ENCODE data around the gene PCDHGC4.
A peak's percentile ranks its signal among the peaks of the same experiment; 100 is the strongest.

PCDHGC4 gene

DNA sequence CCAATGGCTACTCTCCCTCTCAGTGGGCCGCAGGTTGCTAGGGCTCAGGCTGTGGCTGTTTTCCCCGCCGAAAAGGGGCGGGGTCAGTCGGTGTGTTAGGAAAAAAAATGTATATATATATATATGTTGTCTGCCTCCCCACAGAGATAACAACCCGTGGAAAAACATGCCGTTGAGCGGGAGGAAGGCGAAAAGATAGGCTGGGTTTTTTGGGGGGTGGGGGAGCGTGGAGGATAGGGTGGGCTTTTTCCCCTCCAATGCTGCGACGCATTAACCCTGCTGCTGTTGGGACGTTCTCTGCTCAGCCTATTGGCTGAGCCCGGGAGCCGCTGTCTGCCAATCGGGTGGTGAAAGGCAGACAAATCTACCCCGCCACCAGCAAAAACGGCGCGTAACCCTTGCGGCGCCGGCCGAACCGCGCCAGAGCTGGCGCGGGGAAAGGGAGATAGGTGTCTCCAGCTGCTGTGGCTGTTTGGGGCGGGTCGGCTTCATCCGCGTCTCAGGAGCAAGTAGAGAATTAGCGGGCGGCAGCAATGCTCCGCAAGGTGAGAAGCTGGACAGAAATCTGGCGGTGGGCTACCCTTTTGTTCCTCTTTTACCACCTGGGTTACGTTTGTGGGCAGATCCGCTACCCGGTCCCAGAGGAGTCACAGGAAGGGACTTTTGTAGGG, at the start of gene PCDHGC4:
Gene PCDHGC4, plus strand, starts transcription at position 390 of the 671 bp plus-strand sequence. Its CDS starts 144 bp downstream, at position 534.
- DNase-seq (ENCODE audit: low read depth, low spot score) = no peak

DNA sequence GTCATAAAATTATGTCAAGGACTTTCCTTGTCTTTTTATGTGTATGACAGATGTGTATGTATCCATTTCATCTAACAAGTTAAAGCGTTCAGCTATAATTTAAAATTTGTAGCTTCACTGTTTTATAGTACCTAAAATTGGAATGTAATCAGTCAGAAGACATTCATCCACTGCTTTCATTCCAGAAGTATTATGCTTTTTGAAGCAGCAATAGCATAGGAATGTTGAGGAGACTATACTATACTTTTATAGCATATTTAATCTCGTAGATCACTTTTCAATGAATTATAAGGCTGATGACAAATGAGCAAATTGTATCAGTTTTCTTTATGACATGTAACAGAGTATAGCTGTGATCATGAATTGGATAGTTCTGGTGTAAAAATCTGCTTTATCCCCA, 47.6 kb upstream of the PCDHGC4 start:
- DNase-seq (ENCODE audit: low read depth, low spot score) = no peak

DNA sequence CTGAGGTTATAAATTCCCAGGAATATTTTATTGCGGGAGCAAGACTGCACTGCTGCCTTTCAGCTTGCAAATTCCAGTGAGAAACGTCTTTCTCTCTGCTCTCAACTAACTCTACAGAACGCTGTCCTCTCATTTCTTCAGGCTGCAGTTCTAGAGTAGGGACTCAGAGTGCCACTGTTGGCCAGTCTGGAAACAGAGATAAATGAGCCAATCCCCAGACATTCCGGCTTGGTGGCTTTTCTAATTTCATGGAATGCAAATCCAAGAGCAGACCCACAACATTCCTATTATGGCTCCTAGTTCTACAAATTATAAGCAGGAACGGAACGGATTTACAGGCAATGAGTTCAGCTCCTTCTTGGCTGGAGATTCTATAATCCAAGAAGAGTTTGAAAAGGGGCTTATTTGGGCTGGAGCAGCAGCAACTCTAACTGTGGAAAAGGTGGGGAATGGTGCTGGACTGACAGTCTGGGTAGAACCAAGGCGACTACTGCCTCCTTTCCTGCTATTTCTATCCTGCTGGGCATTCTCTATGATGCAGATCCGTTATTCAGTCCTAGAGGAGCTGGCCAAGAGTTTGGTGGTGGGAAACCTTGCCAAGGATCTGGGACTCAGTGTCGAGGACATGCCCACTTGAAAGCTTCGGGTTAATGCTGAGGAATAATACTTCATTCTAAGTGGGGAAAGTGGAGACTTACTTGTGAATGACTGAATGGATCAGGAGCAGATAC, 45.3 kb upstream of the PCDHGC4 start:
- DNase-seq (ENCODE audit: low read depth, low spot score) = no peak

DNA sequence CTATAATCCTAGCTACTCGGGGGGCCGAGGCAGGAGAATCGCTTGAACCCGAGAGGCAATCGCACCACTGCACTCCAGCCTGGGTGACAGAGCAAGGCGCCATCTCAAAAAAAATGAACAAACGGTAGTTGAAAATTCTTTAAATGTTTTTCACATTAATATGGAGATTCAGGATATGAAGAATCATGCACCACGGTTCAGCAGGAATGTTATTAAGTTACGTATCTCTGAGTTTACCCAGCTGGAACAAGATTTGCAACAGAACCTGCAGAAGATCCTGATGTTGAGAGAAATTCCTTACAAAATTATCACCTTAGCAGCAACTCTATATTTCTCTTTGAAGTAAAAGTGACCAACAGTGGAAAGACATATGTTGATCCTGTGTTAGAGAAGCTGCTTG, 44.5 kb upstream of the PCDHGC4 start:
- DNase-seq (ENCODE audit: low read depth, low spot score) = no peak

DNA sequence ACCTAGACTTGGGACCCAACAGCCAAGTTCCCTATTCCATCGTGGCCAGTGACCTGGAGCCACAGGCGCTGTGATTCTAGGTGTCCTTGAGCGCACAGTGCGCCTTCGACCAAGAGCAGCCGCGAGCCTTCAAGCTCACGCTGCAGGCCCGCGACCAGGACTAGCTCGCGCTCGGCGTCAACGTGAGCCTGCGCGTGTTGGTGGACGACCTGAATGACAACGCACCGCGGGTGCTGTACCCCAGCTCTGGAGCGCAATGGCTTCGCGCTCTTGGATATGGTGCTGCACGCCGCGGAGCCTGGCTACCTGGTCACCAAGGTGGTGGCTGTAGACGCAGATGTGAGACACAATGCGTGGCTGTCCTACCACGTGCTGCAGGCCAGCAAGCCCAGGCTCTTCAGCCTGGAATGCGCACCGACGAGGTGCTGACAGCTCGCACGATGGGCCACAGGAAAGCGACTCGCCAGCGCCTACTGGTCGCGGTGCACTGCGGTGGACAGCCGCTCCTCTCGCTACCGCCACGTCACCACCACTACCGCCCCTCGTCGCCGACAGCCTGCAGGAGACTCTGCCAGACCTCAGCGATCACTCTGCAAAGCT, 43.2 kb upstream of the PCDHGC4 start:
- DNase-seq (ENCODE audit: low read depth, low spot score) = no peak

DNA sequence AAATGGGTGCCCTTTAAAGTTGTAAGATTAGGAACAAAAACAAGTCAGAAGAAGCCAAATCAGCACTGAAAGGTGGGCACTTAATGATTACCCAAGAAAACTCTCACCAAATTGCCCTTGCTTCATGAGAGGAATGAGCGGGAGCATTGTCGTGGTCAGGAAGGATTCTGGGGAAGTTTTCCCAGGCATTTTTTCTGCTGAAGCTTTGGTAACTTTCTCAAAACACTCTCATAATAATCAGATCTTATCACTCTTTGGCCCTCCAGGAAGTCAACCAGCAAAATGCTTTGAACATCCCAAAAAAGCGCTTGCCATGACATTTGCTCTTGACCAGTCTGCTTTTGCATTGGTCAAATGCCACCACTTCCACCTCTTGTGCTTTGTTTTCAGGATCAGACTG, 19.5 kb upstream of the PCDHGC4 start:
- no peak for DNase-seq (ENCODE audit: low read depth, low spot score)

DNA sequence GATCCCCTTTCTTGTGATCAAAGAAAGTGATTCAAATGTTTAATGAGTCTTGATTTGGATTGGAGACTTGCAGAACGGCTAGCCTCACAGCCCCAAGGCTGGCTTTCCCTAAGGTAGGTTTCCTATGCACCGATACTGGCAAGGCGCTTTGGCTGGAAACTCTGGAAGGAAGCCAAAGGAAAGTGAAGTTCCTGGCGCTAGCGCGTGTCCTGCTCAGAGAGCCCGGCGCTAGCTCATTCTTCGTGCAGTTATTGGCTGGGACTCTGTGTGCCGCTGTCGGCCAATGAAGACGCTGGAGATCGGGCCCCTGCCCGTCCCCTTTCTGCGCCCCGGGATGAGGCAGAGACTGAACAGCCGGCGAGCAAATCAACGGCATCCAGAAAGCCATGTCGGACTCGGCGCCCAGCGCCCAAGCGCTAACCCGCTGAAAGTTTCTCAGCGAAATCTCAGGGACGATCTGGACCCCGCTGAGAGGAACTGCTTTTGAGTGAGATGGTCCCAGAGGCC, 9.2 kb upstream of the PCDHGC4 start, which contains the start of gene PCDHGC3:
Gene PCDHGC3, plus strand, starts transcription at position 342 of the 507 bp plus-strand sequence. Its CDS starts 151 bp downstream, at position 493.
- DNase-seq (ENCODE audit: low read depth, low spot score) = peak; percentile 84

DNA sequence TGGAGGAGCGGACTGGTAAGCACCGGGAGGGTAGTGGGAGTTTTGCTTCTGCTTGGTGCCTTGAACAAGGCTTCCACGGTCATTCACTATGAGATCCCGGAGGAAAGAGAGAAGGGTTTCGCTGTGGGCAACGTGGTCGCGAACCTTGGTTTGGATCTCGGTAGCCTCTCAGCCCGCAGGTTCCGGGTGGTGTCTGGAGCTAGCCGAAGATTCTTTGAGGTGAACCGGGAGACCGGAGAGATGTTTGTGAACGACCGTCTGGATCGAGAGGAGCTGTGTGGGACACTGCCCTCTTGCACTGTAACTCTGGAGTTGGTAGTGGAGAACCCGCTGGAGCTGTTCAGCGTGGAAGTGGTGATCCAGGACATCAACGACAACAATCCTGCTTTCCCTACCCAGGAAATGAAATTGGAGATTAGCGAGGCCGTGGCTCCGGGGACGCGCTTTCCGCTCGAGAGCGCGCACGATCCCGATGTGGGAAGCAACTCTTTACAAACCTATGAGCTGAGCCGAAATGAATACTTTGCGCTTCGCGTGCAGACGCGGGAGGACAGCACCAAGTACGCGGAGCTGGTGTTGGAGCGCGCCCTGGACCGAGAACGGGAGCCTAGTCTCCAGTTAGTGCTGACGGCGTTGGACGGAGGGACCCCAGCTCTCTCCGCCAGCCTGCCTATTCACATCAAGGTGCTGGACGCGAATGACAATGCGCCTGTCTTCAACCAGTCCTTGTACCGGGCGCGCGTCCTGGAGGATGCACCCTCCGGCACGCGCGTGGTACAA, 8.5 kb upstream of the PCDHGC4 start:
- peak; percentile 53 for DNase-seq (ENCODE audit: low read depth, low spot score)

DNA sequence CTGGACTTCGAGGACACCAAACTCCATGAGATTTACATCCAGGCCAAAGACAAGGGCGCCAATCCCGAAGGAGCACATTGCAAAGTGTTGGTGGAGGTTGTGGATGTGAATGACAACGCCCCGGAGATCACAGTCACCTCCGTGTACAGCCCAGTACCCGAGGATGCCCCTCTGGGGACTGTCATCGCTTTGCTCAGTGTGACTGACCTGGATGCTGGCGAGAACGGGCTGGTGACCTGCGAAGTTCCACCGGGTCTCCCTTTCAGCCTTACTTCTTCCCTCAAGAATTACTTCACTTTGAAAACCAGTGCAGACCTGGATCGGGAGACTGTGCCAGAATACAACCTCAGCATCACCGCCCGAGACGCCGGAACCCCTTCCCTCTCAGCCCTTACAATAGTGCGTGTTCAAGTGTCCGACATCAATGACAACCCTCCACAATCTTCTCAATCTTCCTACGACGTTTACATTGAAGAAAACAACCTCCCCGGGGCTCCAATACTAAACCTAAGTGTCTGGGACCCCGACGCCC, 7.7 kb upstream of the PCDHGC4 start:
- no peak for DNase-seq (ENCODE audit: low read depth, low spot score)

DNA sequence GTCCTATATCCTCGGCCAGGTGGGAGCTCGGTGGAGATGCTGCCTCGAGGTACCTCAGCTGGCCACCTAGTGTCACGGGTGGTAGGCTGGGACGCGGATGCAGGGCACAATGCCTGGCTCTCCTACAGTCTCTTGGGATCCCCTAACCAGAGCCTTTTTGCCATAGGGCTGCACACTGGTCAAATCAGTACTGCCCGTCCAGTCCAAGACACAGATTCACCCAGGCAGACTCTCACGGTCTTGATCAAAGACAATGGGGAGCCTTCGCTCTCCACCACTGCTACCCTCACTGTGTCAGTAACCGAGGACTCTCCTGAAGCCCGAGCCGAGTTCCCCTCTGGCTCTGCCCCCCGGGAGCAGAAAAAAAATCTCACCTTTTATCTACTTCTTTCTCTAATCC, 7.0 kb upstream of the PCDHGC4 start:
- no peak for DNase-seq (ENCODE audit: low read depth, low spot score)

DNA sequence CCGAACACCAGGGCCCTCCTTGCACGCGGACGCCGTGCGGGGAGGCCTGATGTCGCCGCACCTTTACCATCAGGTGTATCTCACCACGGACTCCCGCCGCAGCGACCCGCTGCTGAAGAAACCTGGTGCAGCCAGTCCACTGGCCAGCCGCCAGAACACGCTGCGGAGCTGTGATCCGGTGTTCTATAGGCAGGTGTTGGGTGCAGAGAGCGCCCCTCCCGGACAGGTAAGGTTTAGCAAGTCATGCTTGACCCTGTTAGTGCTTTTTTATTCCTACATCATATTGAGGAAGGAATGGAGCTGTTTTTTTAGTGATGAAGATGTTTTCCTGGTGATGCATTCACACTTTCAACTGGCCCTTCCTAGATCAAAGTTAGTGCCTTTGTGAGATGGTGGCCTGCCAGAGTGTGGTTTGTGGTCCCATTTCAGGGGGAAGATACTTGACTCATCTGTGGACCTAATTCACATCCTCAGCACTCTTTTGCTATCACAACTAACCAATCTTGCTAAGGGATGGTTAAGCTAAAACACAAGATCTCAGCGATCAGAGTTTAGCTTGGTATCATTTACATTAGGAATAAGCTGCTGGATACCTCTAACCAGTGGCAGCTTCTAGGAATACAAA, 6.4 kb upstream of the PCDHGC4 start:
- DNase-seq (ENCODE audit: low read depth, low spot score) = no peak

DNA sequence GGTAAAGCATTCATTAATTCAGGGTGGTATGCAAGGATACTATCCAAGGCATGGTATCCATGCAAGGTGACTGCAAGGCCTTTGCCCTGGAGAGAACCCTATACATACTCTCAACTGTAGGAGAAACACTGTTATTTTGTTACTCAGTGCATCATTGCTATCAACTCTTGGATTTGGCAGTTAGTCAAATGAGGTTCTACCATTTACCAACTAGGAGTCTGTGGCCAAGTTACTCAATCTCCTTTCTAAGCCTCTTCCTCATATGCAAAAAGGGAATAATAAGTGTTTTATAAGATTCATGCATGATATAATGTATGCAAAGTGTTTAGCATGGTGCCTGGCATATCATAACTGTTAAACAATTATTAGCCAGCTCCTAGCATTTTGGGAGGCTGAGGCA, 5.1 kb upstream of the PCDHGC4 start:
- DNase-seq (ENCODE audit: low read depth, low spot score) = no peak

DNA sequence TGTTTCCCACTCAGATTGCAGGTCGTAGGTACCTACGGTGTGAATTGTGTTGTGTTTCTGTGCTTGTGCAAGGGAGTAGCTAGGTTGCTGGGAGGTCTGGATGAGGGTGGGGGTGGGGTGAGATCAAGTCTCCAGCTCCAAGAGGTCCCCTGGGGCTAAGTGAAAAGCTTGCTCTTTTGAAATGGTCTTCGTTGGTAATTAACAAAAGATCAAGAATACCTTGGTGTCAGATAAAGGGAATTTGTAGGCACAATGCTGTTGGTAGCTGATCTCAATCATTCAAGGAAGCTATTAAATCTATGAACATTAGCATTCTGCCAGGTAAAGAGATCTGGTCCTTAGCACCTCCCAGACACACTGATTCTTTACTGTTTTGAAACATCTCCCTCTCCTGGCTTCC, 928 bp upstream of the PCDHGC4 start:
- no peak for DNase-seq (ENCODE audit: low read depth, low spot score)

DNA sequence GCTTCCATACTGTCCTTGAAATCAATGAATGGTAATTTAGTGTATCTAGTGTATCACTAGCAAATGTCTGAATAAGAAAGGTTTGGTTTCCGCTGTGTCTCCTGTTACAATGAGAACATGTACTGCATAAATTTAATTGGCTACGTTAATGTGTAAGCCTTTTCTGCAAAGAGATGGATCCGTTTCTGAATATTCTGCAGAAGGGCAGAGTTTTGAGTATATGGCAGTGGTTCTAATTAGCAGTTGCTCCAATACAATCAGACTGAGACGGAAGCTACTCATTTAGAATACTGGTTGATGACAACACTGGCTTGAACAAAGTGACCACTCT, 555 bp upstream of the PCDHGC4 start:
- no peak for DNase-seq (ENCODE audit: low read depth, low spot score)

DNA sequence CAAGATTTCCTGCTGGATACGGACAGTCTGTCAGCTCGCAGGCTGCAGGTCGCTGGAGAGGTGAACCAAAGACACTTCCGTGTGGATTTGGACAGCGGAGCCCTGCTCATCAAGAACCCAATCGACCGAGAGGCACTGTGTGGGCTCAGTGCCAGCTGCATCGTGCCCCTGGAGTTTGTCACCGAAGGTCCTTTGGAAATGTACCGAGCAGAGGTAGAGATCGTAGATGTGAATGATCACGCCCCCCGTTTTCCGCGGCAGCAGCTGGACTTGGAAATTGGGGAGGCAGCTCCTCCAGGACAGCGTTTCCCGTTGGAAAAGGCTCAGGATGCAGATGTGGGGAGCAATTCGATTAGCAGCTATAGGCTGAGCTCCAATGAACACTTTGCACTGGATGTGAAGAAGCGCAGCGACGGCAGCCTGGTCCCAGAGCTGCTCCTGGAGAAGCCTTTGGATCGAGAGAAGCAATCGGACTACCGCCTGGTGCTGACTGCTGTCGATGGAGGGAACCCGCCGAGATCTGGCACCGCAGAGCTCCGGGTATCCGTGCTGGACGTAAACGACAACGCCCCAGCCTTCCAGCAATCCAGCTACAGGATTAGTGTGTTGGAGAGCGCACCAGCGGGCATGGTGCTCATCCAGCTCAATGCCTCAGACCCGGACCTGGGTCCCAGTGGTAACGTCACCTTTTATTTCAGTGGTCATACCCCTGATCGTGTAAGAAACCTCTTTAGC, 658 bp downstream of the PCDHGC4 start:
- DNase-seq (ENCODE audit: low read depth, low spot score) = no peak

DNA sequence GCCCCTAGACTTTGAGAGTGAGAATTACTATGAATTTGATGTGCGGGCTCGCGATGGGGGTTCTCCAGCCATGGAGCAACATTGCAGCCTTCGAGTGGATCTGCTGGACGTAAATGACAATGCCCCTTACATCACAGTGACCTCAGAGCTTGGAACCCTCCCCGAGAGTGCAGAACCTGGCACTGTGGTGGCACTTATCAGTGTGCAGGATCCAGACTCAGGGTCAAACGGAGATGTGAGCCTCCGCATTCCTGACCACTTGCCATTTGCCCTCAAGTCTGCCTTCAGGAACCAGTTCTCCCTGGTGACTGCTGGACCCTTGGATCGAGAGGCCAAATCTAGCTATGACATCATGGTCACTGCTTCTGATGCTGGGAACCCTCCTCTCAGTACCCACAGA, 1.3 kb downstream of the PCDHGC4 start:
- no peak for DNase-seq (ENCODE audit: low read depth, low spot score)

DNA sequence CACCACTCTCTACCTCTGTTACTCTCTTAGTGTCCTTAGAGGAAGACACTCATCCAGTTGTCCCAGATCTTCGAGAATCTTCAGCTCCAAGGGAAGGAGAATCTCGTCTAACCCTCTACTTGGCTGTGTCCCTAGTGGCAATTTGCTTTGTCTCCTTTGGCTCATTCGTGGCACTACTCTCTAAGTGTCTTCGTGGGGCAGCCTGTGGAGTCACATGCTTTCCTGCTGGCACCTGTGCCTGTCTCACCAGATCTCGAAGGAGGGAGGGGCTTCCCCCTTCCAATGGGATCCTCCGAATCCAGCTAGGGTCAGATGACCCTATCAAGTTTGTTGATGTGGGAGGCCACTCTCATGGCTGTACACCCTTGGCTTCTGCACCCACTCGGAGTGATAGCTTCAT, 2.3 kb downstream of the PCDHGC4 start:
- DNase-seq (ENCODE audit: low read depth, low spot score) = no peak

DNA sequence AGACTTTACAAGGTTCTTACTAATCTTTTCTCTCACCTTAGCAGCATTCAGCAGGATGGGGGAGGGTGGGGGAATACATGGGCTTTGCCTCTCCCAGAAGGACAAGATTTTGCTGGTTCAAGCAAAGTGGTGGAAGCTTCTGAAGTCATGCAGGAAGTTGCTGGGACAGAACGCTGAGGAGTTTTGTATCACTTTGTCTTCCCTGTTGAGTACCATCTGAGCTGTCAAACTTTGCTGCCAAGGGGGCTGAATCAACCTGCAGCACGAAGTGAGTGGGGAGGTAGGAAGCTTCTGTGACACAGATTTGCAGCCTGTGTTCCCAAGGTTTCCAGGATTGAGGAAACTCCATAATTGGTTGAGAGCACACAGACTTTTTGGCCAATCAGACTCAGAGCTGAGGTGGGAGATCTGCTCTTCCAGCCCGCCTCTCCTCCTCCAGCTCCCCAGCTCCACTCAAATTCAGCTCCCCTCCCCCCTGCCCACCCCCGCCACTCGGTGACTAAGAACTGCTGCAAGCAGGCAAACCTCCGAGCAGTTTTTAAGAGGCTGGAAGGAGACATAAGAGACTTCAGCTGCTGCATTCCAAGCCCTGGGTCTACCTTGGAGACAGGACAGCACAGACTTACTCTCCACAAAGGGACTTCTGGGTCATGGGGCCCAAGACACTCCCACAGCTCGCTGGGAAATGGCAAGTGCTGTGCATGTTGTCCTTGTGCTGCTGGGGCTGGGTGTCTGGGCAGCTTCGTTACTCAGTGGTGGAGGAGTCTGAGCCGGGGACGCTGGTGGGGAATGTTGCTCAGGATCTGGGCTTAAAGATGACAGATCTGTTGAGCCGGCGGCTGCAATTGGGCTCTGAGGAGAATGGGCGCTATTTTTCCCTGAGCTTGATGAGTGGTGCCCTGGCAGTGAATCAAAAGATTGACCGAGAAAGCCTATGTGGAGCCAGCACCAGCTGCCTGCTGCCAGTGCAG, 4.0 kb downstream of the PCDHGC4 start, which contains the start of gene PCDHGC5:
Gene PCDHGC5, plus strand, starts transcription at position 491 of the 971 bp plus-strand sequence. Its CDS starts 160 bp downstream, at position 651.
- DNase-seq (ENCODE audit: low read depth, low spot score) = no peak

DNA sequence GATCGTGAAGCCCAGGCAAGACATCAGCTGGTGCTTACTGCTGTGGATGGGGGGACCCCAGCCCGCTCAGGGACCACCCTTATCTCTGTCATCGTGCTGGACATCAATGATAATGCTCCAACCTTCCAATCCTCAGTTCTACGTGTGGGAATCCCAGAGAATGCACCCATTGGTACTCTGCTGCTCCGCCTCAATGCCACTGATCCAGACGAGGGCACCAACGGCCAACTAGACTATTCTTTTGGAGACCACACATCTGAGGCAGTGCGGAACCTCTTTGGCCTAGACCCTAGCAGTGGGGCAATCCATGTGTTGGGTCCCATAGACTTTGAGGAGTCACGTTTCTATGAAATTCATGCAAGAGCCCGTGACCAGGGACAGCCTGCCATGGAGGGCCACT, 5.0 kb downstream of the PCDHGC4 start:
- DNase-seq (ENCODE audit: low read depth, low spot score) = no peak

Measured in brain pericyte (primary cell).